ENCODE data around the gene UNC93A.

GRCh38 chr6:167268683-167269280, 22.3 kb upstream of the UNC93A start:
- TF ChIP-seq CTCF (conservative IDR thresholded peaks at IDR 0.05; ENCODE audit: low read depth, low read length) (no peak), EZH2 (IDR thresholded peaks at IDR 0.05; ENCODE audit: borderline replicate concordance, low read depth, low read length, poor library complexity, severe bottlenecking) (no peak)

Measured in A673 (cell line).